Glomerular visceral epithelial cell (primary cell): ENCODE results near the gene TSEN2.
A peak's percentile ranks its signal among the peaks of the same experiment; 100 is the strongest.
"Not testable (repeated sequence)": the region's sequence is repeated elsewhere in the genome, so short reads cannot be mapped to it uniquely, and the experiment has no call there.

Source experiments
- DNase-seq: peaks from one replicate; pipeline ENCODE4 v3.0.0-alpha.2; 2016; ENCODE audit errors: extremely low spot score

Gene TSEN2

GRCh38 chr3:12503126-12503957 lies 19.1 kb downstream of the TSEN2 start:
- no peak for DNase-seq

- DNase-seq = no peak
Measured at GRCh38 chr3:12506201-12506709, 22.0 kb downstream of the TSEN2 start.

GRCh38 chr3:12507591-12508281 lies 23.5 kb downstream of the TSEN2 start:
- DNase-seq = peak; percentile 49

GRCh38 chr3:12508291-12508700 lies 24.0 kb downstream of the TSEN2 start:
- peak; percentile 82 for DNase-seq

- DNase-seq = no peak
Measured at GRCh38 chr3:12509466-12509865, 25.2 kb downstream of the TSEN2 start.

- no peak for DNase-seq
Measured at GRCh38 chr3:12512534-12513118, 28.3 kb downstream of the TSEN2 start.

- DNase-seq = no peak
Measured at GRCh38 chr3:12513694-12514446, 29.6 kb downstream of the TSEN2 start.

- DNase-seq = no peak
Measured at GRCh38 chr3:12515631-12516030, 31.4 kb downstream of the TSEN2 start.

GRCh38 chr3:12516873-12517272 lies 32.6 kb downstream of the TSEN2 start:
- DNase-seq = no peak

- DNase-seq = no peak
Measured at GRCh38 chr3:12518261-12519028, 34.2 kb downstream of the TSEN2 start.

- no peak for DNase-seq
Measured at GRCh38 chr3:12521010-12521409, 36.7 kb downstream of the TSEN2 start.

GRCh38 chr3:12522721-12523120 lies 38.4 kb downstream of the TSEN2 start:
- no peak for DNase-seq

- no peak for DNase-seq
Measured at GRCh38 chr3:12527757-12528143, 43.5 kb downstream of the TSEN2 start.

GRCh38 chr3:12532182-12532581 lies 47.9 kb downstream of the TSEN2 start:
- no peak for DNase-seq

GRCh38 chr3:12536423-12536822 lies 52.1 kb downstream of the TSEN2 start:
- no peak for DNase-seq

GRCh38 chr3:12541625-12542024 lies 57.3 kb downstream of the TSEN2 start:
- DNase-seq = peak; percentile 16

GRCh38 chr3:12543497-12543896 lies 59.2 kb downstream of the TSEN2 start:
- not testable (repeated sequence) for DNase-seq

GRCh38 chr3:12544652-12545472 lies 60.6 kb downstream of the TSEN2 start:
- DNase-seq = no peak

GRCh38 chr3:12545473-12545791 lies 61.2 kb downstream of the TSEN2 start, which contains the start of gene MKRN2OS:
TSS of gene MKRN2OS (minus strand) at chr3:12545499. CDS start at chr3:12545464, 35 bp downstream.
- DNase-seq = peak; percentile 43
